ENCODE measurements around the gene CARD14.

DNA sequence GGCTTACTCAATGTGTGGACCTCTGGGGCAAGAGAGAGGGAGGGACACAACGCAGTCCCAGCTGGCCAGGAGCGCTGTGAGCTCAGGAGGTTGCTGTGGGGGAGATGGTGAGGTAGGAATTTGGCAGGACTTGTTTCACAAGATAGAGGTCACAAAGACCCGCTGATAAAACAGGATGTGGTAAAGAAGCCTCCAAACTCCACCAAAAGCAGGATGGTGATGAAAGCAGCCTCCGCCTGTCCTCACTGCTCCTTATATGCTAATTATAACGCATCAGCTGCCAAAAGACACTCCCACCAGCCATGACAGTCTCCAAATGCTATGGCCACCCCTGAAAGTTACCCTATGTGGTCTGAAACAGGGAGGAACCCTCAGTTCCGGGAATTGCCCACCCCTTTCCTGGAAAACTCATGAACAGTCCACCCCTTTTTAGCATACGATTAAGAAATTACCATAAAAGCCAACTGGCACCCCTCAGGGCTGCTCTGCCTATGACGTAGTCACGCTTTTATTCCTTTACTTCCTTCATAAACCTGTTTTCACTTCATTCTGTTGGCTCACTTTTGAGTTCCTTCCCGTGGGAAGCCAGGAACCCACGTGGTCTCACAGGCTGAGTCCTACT is 17.6 kb upstream of the CARD14 start:
- TF ChIP-seq POLR2AphosphoS5 (IDR thresholded peaks at IDR 0.05; ENCODE audit: low read depth, low read length): no peak
- TF ChIP-seq, protein P1, sequence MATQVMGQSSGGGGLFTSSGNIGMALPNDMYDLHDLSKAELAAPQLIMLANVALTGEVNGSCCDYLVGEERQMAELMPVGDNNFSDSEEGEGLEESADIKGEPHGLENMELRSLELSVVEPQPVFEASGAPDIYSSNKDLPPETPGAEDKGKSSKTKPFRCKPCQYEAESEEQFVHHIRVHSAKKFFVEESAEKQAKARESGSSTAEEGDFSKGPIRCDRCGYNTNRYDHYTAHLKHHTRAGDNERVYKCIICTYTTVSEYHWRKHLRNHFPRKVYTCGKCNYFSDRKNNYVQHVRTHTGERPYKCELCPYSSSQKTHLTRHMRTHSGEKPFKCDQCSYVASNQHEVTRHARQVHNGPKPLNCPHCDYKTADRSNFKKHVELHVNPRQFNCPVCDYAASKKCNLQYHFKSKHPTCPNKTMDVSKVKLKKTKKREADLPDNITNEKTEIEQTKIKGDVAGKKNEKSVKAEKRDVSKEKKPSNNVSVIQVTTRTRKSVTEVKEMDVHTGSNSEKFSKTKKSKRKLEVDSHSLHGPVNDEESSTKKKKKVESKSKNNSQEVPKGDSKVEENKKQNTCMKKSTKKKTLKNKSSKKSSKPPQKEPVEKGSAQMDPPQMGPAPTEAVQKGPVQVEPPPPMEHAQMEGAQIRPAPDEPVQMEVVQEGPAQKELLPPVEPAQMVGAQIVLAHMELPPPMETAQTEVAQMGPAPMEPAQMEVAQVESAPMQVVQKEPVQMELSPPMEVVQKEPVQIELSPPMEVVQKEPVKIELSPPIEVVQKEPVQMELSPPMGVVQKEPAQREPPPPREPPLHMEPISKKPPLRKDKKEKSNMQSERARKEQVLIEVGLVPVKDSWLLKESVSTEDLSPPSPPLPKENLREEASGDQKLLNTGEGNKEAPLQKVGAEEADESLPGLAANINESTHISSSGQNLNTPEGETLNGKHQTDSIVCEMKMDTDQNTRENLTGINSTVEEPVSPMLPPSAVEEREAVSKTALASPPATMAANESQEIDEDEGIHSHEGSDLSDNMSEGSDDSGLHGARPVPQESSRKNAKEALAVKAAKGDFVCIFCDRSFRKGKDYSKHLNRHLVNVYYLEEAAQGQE (IDR thresholded peaks at IDR 0.05; ENCODE audit: insufficient read depth in 1 of 2, low read depth in 2 of 2, low read length in 2 of 2): no peak
- no peak for TF ChIP-seq FOXP2 (optimal IDR thresholded peaks at IDR 0.05; ENCODE audit: borderline replicate concordance, extremely low read depth, extremely low read length, insufficient read depth)
